Right ventricle myocardium superior (tissue), 1 donor: Measurements from ENCODE around the gene LIN9. TPM values are rescaled to one million over a fixed set of nuclear protein-coding genes. Genes with fewer than 3 reads are reported as not detected.
"Not testable (repeated sequence)": the region's sequence is repeated elsewhere in the genome, so short reads cannot be mapped to it uniquely, and the experiment has no call there.

Experiments used
- ATAC-seq: fragments of 200-7000 bp; cut with Tn5 transposase; one replicate; pipeline ENCODE4 v1.9.1; 2020; ENCODE audit warnings: mild to moderate bottlenecking; ENCODE audit not compliant: poor library complexity
- DNase-seq: peaks from one replicate; pipeline ENCODE4 v3.0.0-alpha.2; 2020
- intact Hi-C: fragments of 100-400 bp; cut with DNase I; formaldehyde crosslinking; loops from one replicate; pipeline ENCODE4 v1.11.2; 2022
- total RNA-seq: library from RNA; stranded (reverse); fragmentation: NEBNext Ultra II Directional; extraction: Animal tissue kit (Norgen Biotek cat#: 25700); gene quantifications from one replicate; pipeline ENCODE4 v1.2.1, GENCODE V29; 2021
- donor health status: DM: no; HTN: yes; CAD: no; lungs with severe emphysema.

LIN9 gene
- total RNA-seq, 1 donor from 2014 or later = 21.9 TPM

DNA sequence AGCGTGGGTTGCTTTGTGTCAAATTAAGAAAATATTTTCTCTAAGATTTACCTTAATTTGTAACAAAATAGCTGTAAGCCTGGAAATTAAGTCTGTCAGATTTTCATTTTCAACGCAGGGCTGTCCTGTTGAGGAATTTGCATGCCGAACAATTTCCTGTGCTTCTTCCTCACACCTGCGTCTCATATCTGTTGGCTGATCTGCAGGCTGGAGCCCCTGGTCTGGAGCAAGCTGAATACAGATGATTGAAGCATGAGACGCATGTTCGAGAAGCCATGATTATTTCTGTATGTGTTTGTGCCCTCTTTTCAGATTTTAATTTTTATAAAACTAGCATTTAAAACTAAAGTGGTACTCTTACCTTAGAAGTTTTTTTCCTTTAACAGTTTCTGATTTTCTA is 75.7 kb downstream of the LIN9 start:
- DNase-seq (no peak), ATAC-seq (no peak)
- intact Hi-C loops = no loop called here

DNA sequence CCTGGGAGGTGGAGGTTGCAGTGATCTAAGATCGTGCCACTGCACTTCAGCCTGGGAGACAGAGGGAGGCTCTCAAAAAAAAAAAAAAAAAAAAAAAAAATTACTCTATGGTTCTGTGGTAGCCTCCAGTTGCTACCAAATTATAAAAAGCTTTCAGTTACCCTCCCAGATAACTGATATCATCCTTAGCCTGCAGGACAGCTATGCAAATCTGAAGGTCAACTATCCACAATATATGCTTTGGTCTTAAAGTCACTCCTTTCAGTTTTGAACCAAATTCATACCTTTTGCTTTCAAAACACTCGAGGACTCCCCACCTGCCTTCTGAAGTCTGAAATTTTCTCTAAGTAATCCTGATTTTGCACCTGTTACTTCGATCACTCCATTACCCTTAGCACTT is 82.4 kb downstream of the LIN9 start:
- intact Hi-C loops = no loop called here
- DNase-seq (no peak), ATAC-seq (no peak)

DNA sequence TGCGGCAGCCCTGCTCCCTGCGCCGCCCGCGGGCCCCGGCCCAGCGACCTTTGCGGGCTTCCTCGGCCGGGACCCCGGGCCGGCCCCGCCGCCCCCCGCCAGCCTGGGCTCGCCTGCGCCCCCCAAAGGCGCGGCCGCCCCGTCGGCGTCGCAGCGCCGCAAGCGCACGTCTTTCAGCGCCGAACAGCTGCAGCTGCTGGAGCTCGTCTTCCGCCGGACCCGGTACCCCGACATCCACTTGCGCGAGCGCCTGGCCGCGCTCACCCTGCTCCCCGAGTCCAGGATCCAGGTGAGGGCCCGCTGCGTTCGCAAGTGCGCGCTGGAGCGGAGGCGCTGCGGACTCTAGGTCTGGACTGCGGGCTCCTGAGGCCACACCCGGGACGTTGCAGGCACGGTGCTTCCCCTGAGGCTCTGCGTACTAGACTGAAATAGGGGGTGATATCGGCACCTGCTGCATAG is 85.1 kb downstream of the LIN9 start:
- DNase-seq (no peak), ATAC-seq (peak; percentile 51)
- intact Hi-C loops = no loop called here

DNA sequence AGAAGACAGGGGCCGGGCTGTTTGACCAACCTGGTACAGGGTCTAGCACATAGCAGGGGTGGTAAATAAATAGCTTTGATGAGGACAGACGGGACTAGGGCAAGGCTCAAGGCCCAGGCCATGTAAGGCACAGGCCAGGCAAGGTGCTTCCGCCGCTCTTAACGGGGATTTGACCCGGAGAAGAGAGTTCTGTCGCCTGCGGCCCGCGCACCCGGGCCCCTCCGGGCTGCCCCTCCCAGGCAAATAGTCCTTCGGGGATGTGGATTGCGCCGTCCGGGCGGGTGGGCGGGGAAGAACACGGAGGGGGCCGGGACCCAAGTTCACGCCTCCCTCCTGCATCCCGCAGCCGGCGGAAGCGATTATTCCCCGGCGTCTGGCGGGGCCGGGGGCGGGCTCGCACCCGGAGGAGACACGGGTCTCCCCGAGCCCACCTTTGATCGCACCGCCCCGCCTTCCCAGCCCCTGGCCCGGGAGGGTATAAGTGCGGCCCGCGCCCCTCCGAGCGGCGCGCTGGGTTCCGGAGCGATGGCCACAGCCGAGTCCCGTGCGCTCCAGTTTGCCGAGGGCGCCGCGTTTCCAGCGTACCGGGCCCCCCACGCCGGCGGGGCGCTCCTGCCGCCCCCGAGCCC is 85.7 kb downstream of the LIN9 start, which contains the start of gene MIXL1:
TSS of gene MIXL1 (plus strand) at position 508 of the 629 bp plus-strand sequence. CDS start at position 526, 18 bp downstream.
- ATAC-seq (peak; percentile 29), DNase-seq (no peak)
- intact Hi-C loops = no loop called here

DNA sequence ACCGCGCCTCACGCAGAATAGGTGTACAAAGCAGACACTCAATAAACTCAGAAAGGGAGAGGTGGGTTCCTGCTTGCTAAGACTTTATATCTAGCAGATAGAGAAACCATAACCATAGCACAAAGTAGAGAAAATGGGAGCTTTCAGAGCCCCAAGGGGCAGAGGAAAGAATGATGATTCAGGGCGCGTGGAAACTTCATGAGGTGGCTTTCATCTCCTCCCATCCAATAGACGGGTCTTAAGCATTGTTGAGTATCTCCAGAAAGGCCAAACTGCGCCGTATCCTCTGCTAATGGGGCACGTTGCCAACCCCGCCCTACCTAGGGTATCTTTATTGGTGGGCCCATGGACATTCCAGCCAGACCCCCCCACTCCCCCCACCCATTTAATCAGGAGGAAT is 86.3 kb downstream of the LIN9 start:
- ATAC-seq (no peak), DNase-seq (no peak)
- intact Hi-C loops = no loop called here

DNA sequence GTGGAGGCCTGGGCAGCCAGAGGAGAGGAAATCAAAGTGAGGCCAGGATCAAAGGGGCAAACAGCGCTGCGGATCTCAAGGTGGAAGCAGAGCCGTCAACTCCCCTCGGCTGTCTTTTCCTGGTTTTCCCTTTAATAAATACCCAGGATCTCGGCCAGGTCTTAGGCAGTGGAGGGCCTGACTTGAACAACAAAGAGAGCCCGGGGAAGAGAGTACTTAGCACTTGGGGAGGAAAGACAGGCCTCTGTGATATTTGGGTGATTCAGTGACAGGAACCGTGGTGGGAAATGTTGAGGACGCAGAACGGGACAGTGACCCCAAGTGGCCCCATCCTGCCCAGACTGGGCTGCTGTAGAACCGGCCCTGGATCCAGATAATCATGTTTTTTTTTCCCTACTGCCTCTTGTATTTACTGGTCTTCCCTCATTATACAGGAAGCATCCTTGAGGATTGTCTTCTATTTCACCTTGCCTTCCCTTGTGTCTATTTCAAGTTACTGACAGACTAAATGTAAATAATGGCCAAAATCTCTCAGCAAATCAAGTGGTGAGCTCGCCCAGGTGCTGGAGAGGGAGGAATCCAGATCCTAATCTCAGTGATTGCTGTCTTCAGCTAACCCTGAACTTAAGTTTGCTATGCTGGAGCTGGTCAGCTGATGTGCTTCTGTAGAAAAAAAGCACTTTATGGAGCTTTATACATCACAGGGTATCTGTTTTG is 88.3 kb downstream of the LIN9 start:
- ATAC-seq (no peak), DNase-seq (no peak)
- intact Hi-C loops = no loop called here

DNA sequence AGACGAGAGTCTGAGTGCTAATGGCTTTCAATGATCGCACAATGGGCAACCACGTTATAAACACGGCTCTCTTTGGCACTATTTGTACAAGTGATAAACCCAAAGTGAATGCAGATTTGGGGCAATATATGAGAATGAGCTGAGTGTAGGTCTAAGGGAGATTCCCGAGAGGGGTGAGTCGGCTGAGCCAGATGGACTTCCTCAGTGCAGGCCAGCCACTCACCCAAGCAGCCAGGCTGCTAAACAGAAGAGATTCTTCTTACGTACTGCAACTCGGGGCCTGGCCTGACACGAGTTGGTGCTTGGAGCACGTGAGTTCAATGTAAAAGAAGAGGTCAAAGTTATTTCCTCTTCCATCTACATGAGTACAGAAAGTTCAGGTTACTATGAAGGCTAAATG is 91.7 kb downstream of the LIN9 start:
- intact Hi-C loops = no loop called here
- DNase-seq (no peak), ATAC-seq (no peak)

DNA sequence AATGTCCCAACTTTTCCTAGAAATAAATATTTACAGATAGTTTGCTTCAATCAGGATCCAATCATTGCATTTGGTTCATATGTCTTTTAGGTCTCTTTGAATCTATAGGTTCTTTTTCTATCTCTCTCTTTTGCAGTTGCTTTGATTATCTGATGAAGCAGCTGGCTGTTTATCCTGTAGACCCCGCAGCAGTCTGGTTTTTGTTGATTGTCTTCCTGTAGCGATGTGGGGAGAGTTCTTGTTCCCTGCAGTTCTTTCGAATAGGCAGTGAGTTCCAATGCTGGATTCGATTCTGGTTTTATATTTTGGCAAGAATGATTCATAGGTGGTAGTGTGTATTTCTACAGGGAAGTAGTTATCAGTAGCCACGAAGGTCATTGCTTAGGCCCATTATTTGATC is 92.9 kb downstream of the LIN9 start:
- intact Hi-C loops = no loop called here
- DNase-seq (no peak), ATAC-seq (no peak)

DNA sequence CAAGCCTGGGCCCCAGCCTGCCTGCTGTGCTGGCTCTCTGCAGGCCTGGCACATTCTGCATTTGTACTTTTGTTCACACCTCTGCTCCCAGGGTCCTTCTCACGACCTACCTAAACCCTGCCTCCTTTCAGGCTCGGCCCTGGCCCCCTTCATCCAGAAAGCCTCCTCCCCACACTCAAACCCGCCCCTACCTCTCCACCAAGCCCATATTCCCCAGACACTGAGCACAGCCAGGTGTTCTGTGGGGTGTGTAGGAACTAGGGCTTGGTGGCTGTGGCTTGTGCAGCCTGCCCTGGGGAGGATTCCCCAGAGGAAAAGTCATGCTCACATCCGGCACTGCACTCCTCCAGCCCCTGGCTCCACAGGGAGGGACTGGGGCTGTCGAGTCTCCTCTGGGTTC is 93.7 kb downstream of the LIN9 start:
- intact Hi-C loops = no loop called here
- no peak for ATAC-seq
- no peak for DNase-seq

DNA sequence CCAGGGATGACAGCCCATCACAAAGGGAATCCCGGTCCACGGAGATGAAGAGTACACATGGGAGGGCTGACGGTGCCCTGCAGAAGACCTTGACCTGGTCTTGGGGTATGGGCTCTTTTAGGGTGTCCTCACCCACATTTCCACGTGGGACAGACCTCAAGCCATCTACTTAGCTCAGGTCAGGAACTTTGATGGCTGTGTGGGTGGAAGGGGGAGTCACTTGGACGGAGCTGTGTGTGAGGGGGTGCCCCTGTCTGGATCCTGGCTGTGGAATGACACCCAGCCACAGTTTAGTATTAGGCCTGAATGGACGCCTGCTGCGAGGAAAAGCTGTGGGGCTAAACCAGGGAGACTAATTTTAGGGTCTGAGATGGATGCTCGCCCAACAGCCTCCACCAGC is 96.4 kb downstream of the LIN9 start:
- intact Hi-C loops = no loop called here
- ATAC-seq (no peak), DNase-seq (no peak)

DNA sequence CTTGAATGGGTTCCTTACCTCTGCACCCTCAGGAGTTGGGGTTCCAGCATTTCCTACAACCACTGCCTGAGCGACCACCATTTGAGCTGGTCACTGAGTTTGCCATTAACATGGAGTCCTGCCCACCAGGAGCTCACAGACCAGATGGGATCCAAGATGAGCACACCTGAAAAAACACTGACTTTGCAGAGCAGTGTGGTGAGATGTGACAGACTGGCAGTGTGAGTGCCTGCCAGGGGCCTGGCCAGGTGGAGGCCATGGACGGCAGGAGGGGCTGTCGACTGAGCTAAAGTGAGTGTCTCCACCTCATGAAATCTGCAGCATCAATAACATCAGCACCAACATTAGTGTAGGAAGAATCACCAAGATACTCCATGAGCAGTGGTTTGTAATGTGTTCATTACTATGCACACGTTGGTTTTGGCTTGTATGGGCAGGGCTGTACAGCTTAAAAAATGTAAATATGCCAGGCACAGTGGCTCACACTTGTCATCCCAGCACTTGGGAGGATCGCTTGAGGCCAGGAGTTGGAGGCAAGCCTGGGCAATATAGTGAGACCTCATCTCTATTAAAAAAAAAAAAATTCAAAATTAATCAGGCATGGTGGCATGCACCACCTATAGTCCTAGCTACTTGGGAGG is 97.7 kb downstream of the LIN9 start:
- no peak for DNase-seq
- intact Hi-C loops = no loop called here
- ATAC-seq = no peak

DNA sequence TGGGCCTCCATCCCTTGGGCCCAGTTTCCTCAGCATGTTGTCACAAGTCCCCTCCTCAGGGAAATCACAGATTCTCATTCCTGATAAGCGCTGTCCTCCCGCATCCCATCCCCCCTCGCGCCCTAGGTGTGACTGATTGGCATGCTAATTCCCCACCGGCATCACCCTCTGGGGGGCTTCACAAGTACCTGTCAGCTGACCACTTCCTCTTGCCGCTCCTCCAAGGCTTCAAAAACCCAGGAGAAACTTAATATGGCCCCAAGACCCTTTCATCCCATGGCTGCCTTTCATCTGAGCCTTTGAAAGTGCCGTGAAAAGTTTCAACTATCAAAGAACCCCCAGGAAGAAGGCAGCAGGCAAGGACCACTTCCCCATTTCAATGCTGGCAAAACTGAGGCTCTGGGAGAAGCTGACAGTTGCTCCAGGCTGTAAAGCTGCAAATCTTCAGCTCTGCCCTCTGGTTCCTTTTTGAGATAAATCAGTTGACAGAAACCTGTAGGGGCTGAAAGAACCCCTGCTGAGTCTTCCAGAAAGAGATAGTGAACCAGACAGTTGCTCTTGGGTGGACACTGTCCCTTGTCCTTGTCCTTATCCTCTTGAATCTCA is 98.3 kb downstream of the LIN9 start:
- intact Hi-C loops = no loop called here
- ATAC-seq = no peak
- DNase-seq = no peak

DNA sequence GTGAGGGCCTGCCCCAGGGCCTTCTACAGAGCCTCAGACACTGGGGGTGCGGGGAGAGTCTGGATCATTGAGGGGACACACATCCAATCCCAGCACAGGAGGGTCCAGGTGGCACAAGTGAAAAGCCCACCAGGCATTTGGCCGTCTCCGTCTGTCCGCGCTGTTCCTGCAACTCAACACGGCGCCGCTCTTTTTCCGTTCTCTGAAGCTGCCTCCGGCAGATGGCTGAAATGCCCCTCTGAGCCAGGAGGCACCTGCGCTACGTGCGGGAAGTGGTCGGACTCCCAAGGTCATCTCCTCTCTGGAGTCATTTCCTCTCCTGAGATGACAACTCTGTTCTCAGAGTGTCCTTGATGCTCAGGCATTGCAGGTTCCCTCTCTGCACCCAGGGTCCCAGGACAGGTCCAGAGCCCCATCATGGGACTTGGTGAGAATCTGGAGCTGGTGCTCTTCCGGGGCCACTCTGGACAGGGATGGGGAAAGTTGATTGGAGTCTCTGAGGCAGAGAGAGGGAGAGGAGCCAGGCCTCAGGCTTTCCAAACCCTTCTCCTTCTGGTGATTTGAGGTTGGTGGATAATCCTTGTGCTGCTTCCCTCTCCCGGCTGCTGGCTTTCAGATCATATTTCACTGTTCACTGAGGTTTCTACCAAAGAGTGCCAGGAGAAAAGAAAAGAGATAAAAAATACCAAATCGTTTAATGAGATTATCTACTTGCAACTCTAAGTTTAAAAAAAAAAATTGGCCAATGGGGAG is 99.5 kb downstream of the LIN9 start:
- ATAC-seq = no peak
- DNase-seq = no peak
- intact Hi-C loops = no loop called here

DNA sequence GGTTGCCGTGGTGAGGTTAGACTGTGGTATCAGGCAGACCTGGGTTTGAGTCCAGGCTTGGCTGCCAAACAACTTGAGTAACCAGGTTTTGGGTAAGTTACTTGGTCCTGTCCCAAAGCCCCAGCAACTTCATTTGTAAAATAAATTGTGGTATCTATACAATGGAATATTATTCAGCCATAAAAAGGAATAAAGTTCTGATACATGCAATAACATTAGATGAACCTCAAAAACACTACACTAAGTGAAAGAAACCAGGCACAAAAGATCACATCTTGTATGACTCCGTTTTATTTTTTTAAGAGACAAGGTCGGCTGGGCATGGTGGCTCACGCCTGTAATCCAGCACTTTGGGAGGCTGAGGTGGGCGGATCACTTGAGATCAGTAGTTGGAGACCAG is 101.9 kb downstream of the LIN9 start:
- ATAC-seq (no peak), DNase-seq (no peak)
- intact Hi-C loops = no loop called here

DNA sequence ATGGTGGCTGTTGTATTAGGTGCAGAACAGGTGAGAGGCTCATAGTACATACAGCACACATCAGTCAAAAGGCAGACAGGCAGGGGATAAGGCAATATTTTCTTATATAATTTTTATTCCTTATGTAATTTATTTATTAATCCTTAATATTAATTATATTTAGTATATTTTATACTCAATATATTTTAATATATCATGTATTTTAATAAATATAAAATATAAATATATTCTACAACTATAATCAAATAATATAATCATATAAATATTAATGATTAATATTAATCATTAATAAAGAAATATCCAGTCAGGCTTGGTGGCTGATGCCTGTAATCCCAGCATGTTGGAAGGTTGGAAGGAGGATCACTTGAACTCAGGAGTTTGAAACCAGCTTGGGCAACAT is 104.8 kb downstream of the LIN9 start:
- intact Hi-C loops = no loop called here
- no peak for ATAC-seq
- DNase-seq = no peak

DNA sequence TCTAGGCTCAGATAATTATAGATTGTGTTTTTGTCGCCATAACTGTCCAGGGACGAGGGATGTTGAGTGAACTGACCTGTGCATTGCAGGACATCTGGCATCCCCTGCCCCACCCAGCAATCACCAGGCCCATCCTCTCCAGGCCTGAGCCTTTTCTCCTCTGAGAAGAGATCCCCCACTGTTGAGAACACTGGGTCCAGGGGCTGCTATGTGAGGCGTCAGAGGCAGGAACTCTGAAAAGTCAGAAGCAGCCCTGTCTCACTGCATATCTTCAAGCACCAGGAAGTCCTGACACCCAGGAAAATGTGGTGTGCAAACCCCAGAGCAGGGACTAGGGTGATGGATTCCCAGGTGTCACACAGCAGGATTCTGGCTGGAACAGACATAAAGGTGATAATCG is 105.3 kb downstream of the LIN9 start:
- intact Hi-C loops = no loop called here
- no peak for ATAC-seq
- no peak for DNase-seq

DNA sequence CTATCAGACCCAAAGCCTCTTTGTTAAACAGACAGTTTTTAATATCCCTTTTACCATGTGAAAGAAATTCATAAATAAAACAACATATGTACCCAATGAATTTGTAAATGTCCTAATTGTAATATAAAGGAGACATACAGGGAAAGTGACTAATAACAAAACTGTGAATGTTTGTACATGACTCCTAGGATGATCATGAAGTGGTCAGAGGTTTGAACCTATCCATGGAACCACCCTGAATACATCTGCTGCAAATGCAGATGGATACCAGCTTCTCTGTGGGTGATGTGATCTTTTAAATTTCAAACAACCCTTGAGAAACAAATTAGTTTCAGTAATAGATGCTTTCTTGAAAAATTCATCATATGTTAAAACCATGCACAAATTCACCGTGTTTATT is 105.7 kb downstream of the LIN9 start:
- DNase-seq (no peak), ATAC-seq (no peak)
- intact Hi-C loops = no loop called here

DNA sequence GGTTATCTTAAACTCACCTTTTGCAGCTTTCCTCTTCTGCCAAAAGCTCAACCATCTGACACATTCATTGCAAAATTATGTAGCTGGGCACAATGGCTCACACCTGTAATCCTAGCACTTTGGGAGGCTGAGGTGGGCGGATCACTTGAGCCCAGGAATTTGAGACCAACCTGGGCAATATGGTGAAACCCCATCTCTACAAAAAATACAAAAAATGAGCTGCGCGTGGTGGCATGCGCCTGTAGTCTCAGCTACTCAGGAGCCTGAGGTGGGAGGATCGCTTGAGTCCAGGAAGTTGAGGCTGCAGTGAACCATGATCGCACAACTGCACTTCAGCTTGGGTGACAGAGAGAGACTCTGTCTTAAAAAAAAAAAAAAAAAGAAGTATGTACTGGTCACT is 106.3 kb downstream of the LIN9 start:
- ATAC-seq, intact Hi-C loops, DNase-seq: not testable (repeated sequence)

DNA sequence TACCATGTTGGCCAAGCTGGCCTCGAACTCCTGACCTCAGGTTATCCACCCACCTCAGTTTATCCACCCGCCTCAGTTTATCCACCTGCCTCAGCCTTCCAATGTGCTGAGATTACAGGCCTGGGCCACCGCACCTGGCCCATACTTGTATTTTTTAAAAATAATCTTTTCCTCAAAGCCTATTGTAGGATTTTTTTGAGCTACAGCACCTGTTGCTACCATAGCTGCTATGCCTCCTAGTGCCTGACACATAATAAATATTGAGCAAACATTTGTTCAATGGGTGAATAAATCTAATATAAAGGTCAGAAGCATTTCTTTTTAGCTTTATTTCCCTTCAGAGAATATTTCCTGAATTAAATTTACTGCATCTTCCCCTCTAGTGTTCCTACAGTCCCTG is 106.7 kb downstream of the LIN9 start:
- intact Hi-C loops = no loop called here
- ATAC-seq (no peak), DNase-seq (no peak)
